ENCODE results near the gene TOR1AIP2.

DNA sequence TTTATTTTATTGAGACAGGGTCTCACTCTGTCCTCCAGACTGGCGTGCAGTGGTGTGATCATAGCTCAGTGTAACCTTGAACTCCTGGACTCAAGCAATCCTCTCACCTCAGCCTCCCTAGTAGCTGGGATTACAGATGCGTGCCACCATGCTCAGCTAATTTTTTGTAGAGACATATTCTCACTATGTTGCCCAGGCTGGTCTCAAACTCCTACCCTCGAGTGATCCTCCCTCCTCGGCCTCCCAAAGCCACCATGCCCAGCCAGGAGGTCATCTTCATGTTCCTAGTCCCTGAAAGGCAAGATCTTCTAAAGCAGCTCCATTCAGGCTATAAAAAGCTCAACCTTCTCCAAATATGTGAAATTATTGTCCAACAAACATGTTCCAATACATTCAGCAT lies 53.9 kb downstream of the TOR1AIP2 start:
- TF ChIP-seq, protein P1, sequence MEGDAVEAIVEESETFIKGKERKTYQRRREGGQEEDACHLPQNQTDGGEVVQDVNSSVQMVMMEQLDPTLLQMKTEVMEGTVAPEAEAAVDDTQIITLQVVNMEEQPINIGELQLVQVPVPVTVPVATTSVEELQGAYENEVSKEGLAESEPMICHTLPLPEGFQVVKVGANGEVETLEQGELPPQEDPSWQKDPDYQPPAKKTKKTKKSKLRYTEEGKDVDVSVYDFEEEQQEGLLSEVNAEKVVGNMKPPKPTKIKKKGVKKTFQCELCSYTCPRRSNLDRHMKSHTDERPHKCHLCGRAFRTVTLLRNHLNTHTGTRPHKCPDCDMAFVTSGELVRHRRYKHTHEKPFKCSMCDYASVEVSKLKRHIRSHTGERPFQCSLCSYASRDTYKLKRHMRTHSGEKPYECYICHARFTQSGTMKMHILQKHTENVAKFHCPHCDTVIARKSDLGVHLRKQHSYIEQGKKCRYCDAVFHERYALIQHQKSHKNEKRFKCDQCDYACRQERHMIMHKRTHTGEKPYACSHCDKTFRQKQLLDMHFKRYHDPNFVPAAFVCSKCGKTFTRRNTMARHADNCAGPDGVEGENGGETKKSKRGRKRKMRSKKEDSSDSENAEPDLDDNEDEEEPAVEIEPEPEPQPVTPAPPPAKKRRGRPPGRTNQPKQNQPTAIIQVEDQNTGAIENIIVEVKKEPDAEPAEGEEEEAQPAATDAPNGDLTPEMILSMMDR (IDR thresholded peaks at IDR 0.05; ENCODE audit: borderline replicate concordance, extremely low read depth, low read length, poor library complexity, severe bottlenecking) = no peak
- TF ChIP-seq EZH2 (IDR thresholded peaks at IDR 0.05; ENCODE audit: borderline replicate concordance, low read depth, low read length, severe bottlenecking) = no peak
